ENCODE data around the gene ZNF860. TPM values are rescaled to one million over a fixed set of nuclear protein-coding genes. Genes with fewer than 3 reads are reported as not detected.
A peak's percentile ranks its signal among the peaks of the same experiment; 100 is the strongest.
"Not testable (repeated sequence)": the region's sequence is repeated elsewhere in the genome, so short reads cannot be mapped to it uniquely, and the experiment has no call there.

Gene ZNF860
- total RNA-seq, 1 experiment from 2014 or later = 0.34 TPM

DNA sequence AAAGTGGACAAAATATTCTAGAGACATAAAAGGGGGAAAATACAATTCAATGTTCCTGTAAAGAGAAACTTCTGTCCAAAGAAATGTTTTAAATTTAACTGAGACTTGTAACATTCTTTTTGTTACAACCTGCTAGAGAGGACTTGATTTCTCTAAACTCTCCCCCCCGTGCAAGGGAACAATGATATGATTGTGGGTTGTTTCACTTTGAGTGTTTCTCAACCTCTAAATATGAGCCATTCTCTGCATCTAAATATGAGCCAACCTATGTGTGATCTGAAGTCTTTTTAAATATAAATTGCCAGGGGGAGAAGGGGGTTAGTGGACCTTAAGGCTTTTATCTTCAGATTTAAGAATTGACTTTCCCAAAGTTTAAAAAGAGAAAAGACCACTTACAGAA is 14.6 kb downstream of the ZNF860 start:
- DNase-seq (ENCODE audit: low read depth) = no peak

DNA sequence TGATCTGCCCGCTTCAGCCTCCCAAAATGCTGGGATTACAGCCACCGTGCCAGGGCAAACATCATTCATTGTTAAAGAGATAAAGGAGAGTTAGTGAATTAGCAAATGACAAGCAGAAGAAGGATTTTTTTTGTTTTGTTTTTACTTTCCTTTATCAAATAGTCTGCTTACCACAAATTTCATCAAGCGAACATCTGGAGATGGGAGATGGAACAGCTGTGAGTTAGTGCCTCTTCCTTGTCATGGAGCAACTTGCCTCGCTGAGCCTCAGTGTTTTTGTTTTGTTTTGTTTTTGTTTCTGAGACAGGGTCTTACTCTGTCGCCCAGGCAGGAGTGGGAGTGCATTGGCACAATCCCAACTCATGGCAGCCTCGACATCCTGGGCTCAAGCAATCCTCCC is 15.9 kb downstream of the ZNF860 start:
- DNase-seq (ENCODE audit: low read depth) = no peak

DNA sequence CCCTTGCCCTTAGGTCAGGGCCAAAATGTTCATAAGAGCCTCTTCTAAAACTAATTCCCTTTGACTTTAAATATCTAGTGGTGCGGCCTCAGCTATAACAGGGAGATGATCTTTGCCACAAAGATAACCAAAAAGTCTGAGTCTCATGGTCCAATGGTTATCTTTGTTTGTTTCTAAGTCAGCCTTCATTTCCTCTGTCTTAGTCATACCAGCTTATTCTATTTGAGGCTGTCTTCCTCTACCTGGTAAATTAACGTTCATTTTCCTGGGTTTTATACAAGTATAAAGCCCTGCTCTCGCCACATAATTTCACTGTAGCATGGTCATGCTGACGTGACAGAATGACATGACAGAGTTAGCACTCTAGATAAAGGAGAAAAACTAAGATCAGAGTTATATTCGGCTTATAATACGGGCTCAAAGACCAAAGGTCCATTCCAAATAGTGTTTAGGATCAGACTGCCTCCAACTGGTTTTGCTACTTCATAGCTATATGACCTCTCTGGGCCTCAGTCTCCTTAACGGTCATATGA is 18.4 kb downstream of the ZNF860 start:
- DNase-seq (ENCODE audit: low read depth) = no peak

DNA sequence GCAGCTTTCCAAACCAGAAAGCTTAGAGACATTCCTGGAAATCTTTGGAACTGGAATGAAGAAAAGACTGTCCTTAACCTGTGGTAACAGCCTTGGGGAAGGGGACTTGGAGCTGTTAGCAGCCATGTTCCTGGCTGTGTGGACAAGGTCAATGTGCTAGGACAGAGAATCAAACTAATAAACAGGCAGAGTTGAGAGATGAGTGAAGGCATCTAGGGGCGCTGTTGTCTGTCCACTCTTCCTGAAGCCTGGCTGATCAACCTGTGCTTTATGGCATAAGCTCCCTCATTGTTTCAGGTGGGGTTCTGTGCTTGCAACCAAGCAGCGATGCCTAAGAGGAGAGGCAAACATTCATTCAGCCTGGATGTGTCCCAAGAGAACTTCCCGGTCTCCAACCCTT is 19.3 kb downstream of the ZNF860 start:
- DNase-seq (ENCODE audit: low read depth) = no peak

DNA sequence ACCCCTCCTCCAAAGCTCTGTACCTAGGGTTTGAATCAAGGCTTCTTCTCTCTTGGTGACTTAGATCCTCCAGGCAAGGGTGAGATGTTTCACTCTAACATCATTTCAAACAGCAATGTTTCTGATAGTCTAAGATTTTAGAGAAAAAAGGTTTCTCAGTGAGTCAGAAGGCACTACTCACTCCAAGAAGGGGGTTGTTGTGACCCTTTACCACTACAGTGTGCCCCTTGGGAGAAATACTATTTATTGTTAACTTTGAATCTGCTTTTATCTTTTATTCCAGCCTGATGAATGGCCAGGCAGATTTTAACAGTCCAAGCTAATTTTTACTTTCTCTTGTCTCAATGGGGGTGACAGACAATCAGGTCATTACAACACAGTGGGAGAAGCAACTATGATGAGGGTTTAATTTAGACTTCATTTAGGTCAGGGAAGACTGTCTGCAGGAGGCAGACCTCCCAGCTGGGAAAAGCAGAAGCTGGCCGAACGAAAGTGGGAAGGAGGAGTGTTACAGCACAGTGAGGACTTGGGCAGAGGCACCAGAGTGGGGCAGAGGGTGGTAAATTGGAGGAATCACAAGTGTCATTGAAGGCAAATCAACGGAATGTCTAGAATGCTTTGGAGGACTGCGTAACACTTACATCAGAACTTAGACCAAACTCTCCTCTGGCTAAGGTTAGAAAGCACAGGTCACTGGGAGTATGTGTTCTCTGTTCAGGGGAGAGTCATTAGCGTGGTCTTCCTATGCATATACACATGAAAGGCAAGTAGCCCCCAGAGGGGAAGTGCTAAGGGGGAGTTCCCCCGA is 21.2 kb downstream of the ZNF860 start:
- no peak for DNase-seq (ENCODE audit: low read depth)

DNA sequence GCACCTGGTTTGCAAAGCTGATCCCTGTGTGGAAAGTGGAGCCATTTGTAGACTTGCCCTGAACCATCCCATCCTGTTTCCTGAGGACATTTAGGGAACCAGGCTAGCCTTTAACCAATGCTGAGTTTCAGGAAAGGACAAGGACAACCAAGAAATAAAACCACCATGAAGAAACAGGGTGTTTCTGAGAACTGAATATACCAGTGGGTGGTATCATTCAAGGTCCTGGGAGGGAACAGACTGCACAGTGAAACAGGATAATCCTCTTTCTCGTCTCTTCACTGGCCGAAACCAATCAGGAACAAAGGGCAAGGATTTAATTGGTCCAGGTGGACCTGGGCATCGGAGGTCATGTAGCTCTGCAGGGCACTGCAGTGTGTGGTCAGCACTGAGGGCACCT is 21.8 kb downstream of the ZNF860 start:
- no peak for DNase-seq (ENCODE audit: low read depth)

DNA sequence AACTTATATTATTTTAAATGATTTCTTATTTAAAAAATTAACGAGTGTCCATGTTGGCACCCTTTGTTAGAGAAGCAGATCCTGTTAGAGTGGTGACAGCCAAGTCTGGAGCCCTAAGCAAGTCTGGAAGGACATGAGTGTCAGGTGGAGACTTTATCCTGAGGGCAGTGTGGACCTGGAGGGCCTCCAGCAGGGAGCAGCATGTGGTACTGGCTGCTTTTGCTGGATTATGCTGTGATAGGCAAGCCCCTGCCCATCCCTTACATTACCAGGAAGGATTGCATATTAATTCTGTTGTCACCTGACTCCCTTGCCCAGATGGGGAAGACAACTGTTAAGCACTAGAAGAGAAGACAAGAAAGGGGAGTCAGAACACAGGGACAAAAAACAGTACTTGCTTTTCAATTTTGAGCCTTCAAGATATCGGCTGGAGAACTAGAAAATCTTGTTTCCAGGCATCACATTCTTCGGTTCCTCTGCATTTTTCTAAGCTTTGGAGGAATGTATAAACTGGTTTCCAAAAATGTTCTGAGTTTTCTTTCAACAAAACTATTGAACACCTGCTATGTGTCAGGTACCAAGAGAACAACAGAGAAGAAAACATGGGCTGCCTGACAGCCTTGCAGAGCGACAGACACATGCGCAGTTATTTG is 22.7 kb downstream of the ZNF860 start:
- DNase-seq (ENCODE audit: low read depth) = no peak

DNA sequence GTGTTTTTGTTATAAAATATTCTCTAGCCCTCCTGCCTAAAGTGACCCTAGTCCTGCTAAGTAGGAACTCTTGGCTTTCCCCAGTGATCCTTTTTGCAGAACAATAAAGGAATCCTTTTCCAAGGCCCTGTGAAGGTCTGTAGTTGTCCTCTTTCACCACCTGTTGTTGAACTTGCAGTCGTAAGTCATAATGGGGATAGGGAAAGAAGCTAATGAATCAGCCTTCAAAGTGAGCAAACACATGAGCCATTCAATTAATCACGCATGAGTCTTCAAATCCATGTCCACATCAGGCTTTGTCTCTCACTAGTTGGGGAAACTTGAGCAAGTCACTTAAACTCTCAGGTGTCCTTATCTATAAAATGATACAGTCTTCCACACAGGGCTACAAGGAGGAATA is 27.6 kb downstream of the ZNF860 start:
- peak; percentile 6 for DNase-seq (ENCODE audit: low read depth)

DNA sequence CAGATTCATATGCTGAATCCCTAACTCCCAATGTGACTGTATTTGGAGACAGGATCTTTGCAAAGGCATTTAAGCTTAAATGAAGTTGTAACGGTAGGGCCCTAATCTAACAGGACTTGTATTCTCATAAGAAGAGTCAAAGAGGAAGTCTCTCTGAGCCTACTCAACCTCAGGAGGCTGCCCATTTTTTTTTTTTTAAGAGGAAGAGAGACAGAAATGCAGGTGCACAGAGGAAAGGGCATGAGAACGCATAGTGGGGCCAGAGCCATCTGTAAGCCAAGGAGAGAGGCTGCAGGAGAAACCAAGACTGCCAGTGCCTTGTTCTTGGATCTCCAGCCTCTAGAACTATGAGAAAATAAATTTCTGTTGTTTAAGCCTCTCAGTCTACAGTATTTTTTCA is 28.4 kb downstream of the ZNF860 start:
- DNase-seq (ENCODE audit: low read depth) = no peak

DNA sequence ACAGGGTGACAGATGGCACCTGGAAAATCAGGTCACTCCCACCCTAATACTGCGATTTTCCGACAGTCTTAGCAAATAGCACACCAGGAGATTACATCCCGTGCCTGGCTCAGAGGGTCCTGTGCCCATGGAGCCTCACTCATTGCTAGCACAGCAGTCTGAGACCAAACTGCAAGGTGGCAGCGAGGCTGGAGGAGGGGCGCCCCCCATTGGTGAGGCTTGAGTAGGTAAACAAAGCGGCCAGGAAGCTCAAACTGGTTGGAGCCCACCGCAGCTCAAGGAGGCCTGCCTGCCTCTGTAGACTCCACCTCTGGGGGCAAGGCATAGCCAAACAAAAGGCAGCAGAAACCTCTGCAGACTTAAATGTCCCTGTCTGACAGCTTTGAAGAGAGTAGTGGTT is 29.1 kb downstream of the ZNF860 start:
- not testable (repeated sequence) for DNase-seq (ENCODE audit: low read depth)

DNA sequence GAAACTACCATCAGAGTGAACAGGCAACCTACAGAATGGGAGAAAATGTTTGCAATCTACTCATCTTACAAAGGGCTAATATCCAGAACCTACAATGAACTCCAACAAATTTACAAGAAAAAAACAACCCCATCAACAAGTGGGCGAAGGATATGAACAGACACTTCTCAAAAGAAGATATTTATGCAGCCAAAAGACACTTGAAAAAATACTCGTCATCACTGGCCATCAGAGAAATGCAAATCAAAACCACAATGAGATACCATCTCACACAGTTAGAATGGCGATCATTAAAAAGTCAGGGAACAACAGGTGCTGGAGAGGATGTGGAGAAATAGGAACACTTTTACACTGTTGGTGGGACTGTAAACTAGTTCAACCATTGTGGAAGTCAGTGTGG is 34.1 kb downstream of the ZNF860 start:
- DNase-seq (ENCODE audit: low read depth) = not testable (repeated sequence)

DNA sequence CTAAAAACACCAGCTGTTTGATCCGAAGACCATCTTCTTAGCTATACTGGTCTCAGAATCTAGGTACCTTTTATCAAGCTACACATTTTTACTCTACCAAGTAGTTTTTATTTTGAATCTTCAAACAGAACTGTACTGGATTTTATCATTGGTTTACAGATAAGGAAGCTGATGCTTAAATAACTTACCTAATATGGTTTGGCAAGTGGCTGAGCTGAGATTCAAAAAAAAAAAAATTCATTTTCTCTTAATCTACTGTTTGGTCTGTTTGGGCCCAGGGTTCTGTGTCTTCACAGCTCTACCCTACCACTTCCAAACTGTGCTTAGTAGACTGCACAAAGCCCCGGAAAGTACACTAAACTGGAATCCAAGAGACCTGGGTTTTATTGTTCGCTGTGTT is 35.7 kb downstream of the ZNF860 start:
- no peak for DNase-seq (ENCODE audit: low read depth)

DNA sequence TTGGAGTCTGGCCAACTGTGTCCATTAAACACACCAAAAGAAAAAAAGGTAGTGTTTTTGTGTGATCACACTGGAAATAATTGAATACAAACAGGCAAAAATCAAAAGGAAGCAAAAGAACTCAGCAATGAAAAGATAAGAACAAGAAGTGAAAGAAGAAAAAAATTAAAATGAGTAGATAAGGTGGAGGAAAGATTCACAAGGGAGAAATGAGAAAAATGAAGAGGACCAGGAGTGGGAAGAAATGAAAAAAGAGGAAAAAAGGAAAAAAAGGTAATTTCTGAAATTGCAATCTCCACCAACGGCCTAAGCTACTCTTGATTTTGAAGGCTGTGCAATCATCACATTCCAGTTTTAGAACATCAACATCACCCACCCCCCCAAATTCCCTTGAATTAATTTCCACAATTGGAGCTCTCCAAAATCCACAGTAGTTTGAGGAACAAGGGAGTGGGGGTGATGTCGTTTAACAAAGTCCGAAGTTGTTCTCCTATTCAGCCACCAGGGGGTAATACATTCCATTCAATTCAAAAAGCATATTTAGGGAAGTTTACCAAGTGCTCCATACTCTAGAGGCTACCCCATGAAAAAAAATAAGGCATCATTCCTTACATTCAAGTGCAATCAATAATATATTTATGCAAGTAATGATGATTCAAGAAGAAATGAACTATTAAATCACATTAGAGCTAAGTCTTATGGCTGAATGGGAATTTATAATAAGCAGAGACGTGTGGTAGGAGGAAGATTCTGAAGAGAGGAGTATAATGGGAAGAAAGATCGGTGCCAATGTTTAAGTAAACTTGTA is 37.4 kb downstream of the ZNF860 start:
- DNase-seq (ENCODE audit: low read depth) = peak; percentile 19

DNA sequence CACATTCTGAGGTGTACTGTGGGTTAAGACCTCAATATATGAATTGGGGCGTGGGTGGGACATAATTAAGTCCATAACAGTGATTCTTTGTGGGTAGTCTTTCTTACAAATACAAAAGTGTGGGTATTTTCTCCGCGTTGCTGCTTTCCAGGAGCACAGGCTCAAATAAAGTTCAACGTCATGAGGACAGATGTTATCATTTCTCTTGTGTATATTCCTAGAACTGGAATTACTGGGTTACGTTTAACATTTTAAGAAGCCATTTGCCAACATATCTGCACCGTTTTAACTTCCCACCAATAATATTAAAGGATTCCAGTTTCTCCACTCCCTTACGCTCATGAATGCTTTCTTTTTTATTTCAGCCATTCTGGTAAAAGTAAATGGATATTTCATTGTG is 39.6 kb downstream of the ZNF860 start:
- DNase-seq (ENCODE audit: low read depth) = no peak

DNA sequence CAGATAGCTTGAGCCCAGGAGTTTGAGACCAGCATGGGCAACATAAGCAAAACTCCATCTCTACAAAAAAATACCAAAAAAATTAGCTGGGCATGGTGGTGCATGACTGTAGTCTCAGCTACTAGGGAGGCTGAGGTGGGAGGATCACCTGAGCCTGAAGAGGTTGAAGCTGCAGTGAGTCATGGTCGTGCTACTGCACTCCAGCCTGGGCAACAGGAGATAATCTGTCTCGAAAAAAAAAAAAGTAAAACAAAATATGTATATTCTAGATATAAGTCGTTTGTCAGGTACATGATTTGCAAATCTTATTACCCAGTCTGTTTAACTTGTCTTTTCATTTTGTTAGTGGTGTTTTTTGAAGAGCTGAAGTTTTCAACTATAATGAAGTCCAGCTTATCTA is 40.2 kb downstream of the ZNF860 start:
- DNase-seq (ENCODE audit: low read depth) = no peak

DNA sequence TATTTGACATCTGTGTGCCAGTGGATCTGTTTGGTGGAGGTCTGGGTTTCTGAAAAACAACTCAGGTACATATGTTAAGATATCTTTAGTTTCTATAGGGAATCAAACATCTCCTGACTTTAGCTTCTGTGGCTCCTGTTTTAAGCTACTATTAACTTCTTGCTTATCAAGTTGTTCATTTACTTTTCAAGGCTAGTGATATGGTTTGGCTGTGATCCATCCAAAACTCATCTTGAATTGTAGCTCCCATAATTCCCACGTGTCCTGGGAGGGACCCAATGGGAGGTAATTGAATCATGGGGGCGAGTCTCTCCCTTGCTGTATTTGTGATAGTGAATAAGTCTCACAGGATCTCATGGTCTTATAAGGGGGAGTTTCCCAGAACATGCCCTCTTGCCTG is 41.4 kb downstream of the ZNF860 start:
- DNase-seq (ENCODE audit: low read depth) = no peak

DNA sequence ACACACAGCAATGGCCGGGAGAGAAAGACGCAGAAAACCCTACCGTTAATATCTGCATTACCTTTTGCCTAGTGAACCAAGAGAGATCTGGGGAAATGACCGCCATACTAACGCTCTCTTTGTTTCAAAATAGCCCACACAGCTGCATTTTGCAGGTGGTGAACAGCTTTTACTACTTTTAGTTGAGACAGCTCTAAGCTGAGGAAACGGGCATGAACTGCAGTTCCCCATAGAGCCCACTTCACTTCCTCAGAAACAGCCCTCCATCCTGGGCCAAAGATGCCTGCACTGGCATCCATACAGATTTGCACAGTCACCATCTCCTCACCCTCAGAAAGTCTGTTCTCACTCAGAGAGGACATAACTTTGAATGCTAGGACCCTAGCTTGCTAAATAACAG is 45.0 kb downstream of the ZNF860 start:
- no peak for DNase-seq (ENCODE audit: low read depth)

DNA sequence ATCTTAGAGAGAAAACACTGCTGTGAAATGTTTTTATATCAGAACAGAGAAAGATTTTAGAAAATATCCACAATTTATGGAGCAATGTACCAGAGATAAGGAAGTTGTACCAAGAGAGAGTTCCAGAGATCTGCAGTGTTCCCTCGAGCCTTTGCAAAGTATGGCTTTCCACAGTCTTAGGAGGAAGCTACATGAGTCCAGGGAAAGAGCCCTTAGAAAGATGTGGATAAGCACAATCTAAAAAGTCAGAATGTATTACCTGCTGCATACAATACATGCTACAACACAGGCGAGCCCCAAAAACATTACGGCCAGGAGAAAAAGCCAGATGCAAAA is 56.4 kb downstream of the ZNF860 start:
- DNase-seq (ENCODE audit: low read depth) = no peak

DNA sequence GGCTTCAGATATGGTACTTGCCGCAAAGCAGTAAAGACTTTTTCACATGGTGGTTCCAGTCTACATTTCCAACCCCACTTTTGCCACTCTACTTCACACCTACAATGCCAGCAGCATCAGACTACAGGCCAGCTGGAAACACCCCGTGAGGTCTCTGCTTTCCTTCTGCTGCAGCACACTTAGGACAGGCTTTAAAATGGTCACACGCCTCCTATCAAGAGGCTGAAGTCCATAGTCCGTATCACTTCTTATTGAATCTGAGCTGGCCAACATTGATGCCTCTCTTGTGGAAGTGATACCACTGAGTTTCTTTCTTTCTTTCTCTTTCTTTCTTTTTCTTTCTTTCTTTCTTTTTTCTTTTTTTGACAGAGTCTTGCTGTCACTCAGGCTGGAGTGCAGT is 59.8 kb downstream of the ZNF860 start:
- no peak for DNase-seq (ENCODE audit: low read depth)
